BE2C (cell line): ENCODE results near the gene GMNN.

Experiments used
- DNase-seq: peaks from one replicate; pipeline ENCODE4 v3.0.0-alpha.2; 2020
- H3K27me3 ChIP-seq: fragments of 250-450 bp; sonication (Bioruptor Pico); 2 replicates; pipeline ENCODE4 v1.5.1; 2020; ENCODE audit warnings: mild to moderate bottlenecking
- H3K36me3 ChIP-seq: fragments of 250-450 bp; sonication (Bioruptor Pico); 2 replicates; pipeline ENCODE4 v1.5.1; 2020; ENCODE audit warnings: mild to moderate bottlenecking
- H3K4me1 ChIP-seq: fragments of 250-450 bp; sonication (Bioruptor Pico); 2 replicates; pipeline ENCODE4 v1.5.1; 2020
- H3K4me3 ChIP-seq: 2 replicates; pipeline ENCODE4 v1.5.1; 2011; ENCODE audit warnings: low read depth, low read length
- H3K9me3 ChIP-seq: fragments of 250-450 bp; sonication (Bioruptor Pico); 2 replicates; pipeline ENCODE4 v1.5.1; 2020
- CTCF ChIP-seq: IDR thresholded peaks from 2 replicates; pipeline ENCODE4 v1.5.1; 2012; ENCODE audit warnings: mild to moderate bottlenecking, low read depth, low read length

Gene GMNN

GRCh38 chr6:24809728-24810127 lies 35.0 kb downstream of the GMNN start:
- no peaks in the 10 kb centered on the region for H3K9me3 ChIP-seq
- H3K36me3 ChIP-seq, result no peaks in the 10 kb centered on the region
- H3K4me1 ChIP-seq, result no peaks in the 10 kb centered on the region
- no peak for DNase-seq
- no peak for TF ChIP-seq CTCF
- H3K27me3 ChIP-seq, result no peaks in the 10 kb centered on the region
- no peak overlapping the region for H3K4me3 ChIP-seq

GRCh38 chr6:24818346-24818745 lies 43.6 kb downstream of the GMNN start:
- TF ChIP-seq CTCF, result no peak
- H3K27me3 ChIP-seq, result no peaks in the 10 kb centered on the region
- H3K4me3 ChIP-seq, result no peak overlapping the region
- H3K9me3 ChIP-seq, result no peaks in the 10 kb centered on the region
- DNase-seq, result no peak
- no peaks in the 10 kb centered on the region for H3K36me3 ChIP-seq
- no peaks in the 10 kb centered on the region for H3K4me1 ChIP-seq

GRCh38 chr6:24821860-24822444 lies 47.2 kb downstream of the GMNN start:
- H3K27me3 ChIP-seq, result no peaks in the 10 kb centered on the region
- DNase-seq, result no peak
- TF ChIP-seq CTCF, result no peak
- H3K4me1 ChIP-seq, result peaks cover 12% of the 10 kb centered on the region
- H3K4me3 ChIP-seq, result no peak overlapping the region
- no peaks in the 10 kb centered on the region for H3K36me3 ChIP-seq
- H3K9me3 ChIP-seq, result no peaks in the 10 kb centered on the region

- Histone ChIP-seq H3K27me3 (no peaks in the 10 kb centered on the region), H3K4me3 (no peak overlapping the region), H3K4me1 (peaks cover 12% of the 10 kb centered on the region), H3K9me3 (no peaks in the 10 kb centered on the region), H3K36me3 (no peaks in the 10 kb centered on the region)
- DNase-seq, result no peak
- no peak for TF ChIP-seq CTCF
Observed at GRCh38 chr6:24822696-24823095, 48.0 kb downstream of the GMNN start.

GRCh38 chr6:24823185-24823584 lies 48.4 kb downstream of the GMNN start:
- Histone ChIP-seq H3K27me3 (no peaks in the 10 kb centered on the region), H3K36me3 (no peaks in the 10 kb centered on the region), H3K9me3 (no peaks in the 10 kb centered on the region), H3K4me1 (peaks cover 12% of the 10 kb centered on the region), H3K4me3 (no peak overlapping the region)
- TF ChIP-seq CTCF, result no peak
- DNase-seq, result no peak

GRCh38 chr6:24824142-24824938 lies 49.6 kb downstream of the GMNN start:
- no peak for TF ChIP-seq CTCF
- no peak overlapping the region for H3K4me3 ChIP-seq
- H3K9me3 ChIP-seq, result no peaks in the 10 kb centered on the region
- H3K27me3 ChIP-seq, result no peaks in the 10 kb centered on the region
- H3K4me1 ChIP-seq, result peaks cover 12% of the 10 kb centered on the region
- DNase-seq, result peak; percentile 43
- H3K36me3 ChIP-seq, result no peaks in the 10 kb centered on the region
